Islet precursor cell (in vitro differentiated cells): ENCODE data around the gene ZDHHC4.
A peak's percentile ranks its signal among the peaks of the same experiment; 100 is the strongest.

Experiments used
- DNase-seq: peaks from one replicate; pipeline ENCODE4 v3.0.0-alpha.2; 2018

ZDHHC4 gene

GRCh38 chr7:6577369-6578113 is at the start of gene ZDHHC4:
TSS of gene ZDHHC4 (plus strand) at chr7:6577454. CDS start at chr7:6580562, 3,108 bp downstream.
- peak; percentile 89 for DNase-seq

- DNase-seq = no peak
Measured at GRCh38 chr7:6528401-6529130, 48.7 kb upstream of the ZDHHC4 start.

GRCh38 chr7:6529643-6530042 is 47.6 kb upstream of the ZDHHC4 start:
- DNase-seq = no peak

GRCh38 chr7:6530626-6531491 is 46.4 kb upstream of the ZDHHC4 start:
- peak; percentile 74 for DNase-seq

- no peak for DNase-seq
Measured at GRCh38 chr7:6531492-6532279, 45.6 kb upstream of the ZDHHC4 start.

GRCh38 chr7:6532516-6532915 is 44.7 kb upstream of the ZDHHC4 start:
- DNase-seq = no peak

- DNase-seq = no peak
Measured at GRCh38 chr7:6533893-6534495, 43.3 kb upstream of the ZDHHC4 start.

- peak; percentile 93 for DNase-seq
Measured at GRCh38 chr7:6536262-6537260, 40.7 kb upstream of the ZDHHC4 start.

- DNase-seq = no peak
Measured at GRCh38 chr7:6542368-6542767, 34.9 kb upstream of the ZDHHC4 start.

- no peak for DNase-seq
Measured at GRCh38 chr7:6545398-6546126, 31.7 kb upstream of the ZDHHC4 start.

GRCh38 chr7:6546498-6547251 is 30.6 kb upstream of the ZDHHC4 start:
- no peak for DNase-seq

- no peak for DNase-seq
Measured at GRCh38 chr7:6547400-6547799, 29.9 kb upstream of the ZDHHC4 start.

GRCh38 chr7:6551016-6551511 is 26.2 kb upstream of the ZDHHC4 start, which contains the start of gene GRID2IP:
TSS of gene GRID2IP (minus strand) at chr7:6551461. CDS start at chr7:6551436, 25 bp downstream.
- no peak for DNase-seq

GRCh38 chr7:6553448-6554044 is 23.7 kb upstream of the ZDHHC4 start:
- no peak for DNase-seq

- DNase-seq = no peak
Measured at GRCh38 chr7:6554848-6555247, 22.4 kb upstream of the ZDHHC4 start.

GRCh38 chr7:6556196-6556595 is 21.1 kb upstream of the ZDHHC4 start:
- no peak for DNase-seq

GRCh38 chr7:6558837-6559236 is 18.4 kb upstream of the ZDHHC4 start:
- DNase-seq = peak; percentile 81

GRCh38 chr7:6559896-6560295 is 17.4 kb upstream of the ZDHHC4 start:
- DNase-seq = no peak

GRCh38 chr7:6562106-6562505 is 15.1 kb upstream of the ZDHHC4 start:
- DNase-seq = no peak
